Measurements from ENCODE around the gene METTL8.
"Not testable (repeated sequence)": the region's sequence is repeated elsewhere in the genome, so short reads cannot be mapped to it uniquely, and the experiment has no call there.

The METTL8 gene

DNA sequence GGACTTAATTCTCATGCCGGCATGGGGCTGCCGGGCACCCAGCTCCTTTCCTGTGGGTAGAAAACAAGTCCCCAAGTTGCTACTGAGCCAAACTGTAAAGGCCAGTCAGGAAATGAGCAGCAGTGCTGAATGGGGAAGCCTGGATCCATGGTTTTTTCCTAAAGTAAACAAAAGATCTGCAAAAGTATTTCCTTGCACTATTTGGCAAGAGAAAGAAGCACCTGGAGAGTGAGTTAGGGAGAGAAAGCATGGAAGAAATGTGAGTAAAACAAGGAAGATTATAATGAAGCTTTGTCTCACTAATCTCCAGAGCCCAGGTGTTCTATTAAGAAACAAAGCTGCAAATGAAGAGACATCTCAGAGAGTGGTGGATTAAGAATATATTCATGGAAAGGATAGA is 117.6 kb downstream of the METTL8 start:
- in situ Hi-C loops (cut with HindIII; ENCODE audit: low sequenced_read_pairs) = no loop called here

DNA sequence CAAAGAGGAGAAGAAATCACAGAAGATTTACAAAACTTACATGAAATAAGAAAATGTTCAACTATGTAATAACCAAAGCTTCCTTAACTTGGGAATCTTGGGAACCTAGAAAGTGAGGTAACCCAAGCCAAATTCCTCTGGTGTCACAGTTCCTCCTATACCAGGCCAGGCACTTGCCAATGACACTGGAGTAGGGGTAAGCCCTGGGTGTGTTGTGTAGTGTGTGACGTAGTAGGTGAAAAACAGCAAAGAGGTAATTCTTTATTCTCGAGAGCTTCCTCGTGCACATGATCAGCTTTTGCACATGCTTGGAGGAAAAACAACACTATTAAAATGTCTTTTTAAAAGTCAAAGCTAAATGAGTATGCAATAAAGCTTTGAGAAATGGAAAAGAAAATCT is 118.0 kb downstream of the METTL8 start:
- in situ Hi-C loops (cut with HindIII; ENCODE audit: low sequenced_read_pairs) = no loop called here

DNA sequence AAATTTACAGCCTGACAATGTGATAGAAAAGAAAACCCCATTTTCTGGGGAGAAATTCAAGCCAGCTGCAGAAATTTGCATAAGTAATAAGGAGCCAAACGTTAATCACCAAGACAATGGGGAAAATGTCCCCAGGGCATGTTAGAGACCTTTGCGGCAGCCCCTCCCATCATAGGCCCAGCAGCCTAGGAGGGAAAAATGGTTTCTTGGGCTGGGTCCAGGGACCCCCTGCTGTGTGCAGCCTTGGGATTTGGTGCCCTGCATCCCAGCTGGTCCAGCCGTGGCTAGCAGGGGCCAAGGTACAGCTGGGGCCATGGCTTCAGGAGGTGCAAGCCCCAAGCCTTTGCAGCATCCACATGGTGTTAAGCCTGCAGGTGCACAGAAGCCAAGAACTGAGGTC is 121.6 kb downstream of the METTL8 start:
- in situ Hi-C loops (cut with HindIII; ENCODE audit: low sequenced_read_pairs) = not testable (repeated sequence)

DNA sequence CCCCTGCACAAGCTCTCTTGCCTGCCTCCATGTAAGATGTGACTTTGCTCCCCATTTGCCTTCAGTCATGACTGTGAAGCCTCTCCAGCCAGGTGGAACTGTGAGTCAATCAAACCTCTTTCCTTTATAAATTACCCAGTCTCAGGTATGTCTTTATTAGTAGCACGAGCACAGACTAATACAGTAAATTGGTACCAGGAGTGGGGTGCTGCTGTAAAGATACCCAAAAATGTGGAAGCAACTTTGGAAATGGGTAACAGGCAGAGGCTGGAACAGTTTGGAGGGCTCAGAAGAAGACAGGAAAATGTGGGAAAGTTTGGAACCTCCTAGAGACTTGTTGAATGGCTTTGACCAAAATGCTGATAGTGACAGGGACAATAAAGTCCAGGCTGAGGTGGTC is 122.2 kb downstream of the METTL8 start:
- in situ Hi-C loops (cut with HindIII; ENCODE audit: low sequenced_read_pairs) = not testable (repeated sequence)

DNA sequence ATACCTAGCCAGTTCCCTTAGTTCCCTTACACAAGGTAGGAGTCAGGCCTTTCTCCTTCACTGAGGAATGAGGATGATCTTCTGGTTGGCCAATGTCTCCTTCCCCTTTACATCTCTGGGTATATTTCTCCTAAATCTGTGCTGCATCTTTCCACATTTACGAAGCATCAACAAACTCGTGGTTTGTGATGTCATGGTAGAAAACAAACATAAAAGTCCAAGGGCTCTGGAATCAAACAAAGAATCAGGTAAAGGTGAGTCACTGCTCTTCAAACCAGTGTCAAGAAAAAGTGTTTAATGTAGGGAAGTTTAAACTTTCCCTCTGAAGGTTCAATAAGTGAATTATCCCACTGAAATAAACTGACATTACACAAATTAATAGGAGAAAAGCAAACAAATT is 122.9 kb downstream of the METTL8 start:
- in situ Hi-C loops (cut with HindIII; ENCODE audit: low sequenced_read_pairs) = no loop called here

DNA sequence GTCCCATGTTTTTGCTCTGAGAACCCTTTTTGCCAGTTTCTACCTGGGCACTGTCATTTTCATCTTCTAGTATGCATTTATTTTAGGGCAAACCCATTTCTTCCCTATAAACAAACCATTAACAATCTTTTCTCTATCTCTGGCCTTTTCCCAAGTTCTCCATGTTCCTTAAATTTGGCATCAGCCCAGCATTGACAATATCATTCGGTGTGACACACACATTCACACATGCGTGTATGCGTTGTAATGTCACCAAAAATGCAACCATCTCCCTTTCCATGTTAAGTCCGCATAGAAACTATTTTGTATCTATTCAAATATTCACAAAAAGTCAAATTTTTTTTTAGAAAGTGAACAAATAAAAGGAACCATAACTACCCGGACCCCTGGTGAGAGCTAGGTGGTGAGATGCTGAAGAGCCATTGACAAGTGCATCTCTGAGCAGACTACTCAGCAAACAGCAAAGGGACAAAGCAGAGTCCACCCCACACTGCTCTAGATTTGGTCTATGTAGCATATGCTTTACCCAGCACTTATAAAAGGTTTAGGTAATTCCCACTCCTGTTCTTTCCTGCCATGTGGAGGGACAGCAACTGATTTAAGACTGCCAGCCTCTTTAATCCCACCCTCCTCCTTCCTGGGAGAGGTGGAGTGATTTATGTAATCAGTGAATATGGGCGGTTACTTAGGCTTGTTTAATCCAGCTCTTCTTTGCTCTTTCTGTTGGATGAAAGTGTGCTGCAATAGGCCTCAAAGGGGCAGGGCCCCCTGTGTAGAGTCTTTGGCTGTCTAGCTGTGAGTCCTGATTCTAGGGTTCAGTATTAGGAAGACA is 124.1 kb downstream of the METTL8 start:
- in situ Hi-C loops (cut with HindIII; ENCODE audit: low sequenced_read_pairs) = no loop called here

DNA sequence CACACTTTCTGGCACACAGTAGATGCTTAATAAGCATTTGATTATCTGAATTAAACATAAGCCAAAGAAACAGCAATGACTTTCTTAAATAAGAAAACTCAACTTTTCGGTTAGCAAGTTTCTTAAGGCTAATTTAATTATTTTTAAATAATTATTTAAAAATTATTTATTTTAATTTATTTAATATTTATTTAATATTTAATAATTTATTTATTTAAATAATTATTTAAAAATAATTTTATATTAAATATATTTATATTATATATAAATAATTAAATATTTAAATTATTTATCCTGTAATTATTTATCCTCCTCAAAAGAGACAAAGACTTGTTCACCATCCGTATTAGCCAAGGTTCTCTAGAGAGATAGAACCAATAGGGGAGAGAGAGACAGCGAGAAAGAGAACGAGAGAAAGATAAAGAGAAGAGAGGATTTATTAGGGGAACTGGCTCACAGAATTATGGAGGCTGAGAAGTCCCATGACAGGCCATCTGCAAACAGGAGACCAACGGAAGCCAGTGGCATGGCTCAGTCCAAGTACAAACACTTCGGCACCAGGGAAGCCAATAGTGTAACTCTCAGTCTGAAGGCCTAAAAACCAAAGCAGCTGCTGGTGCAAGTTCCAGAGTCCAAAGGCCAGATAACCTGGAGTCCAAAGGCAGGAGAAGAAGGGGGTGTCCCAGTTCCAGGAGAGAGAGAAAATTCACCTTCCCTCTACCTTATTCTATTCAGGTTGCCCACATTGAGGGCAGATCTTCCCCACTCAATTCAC is 125.3 kb downstream of the METTL8 start:
- in situ Hi-C loops (cut with HindIII; ENCODE audit: low sequenced_read_pairs) = no loop called here

DNA sequence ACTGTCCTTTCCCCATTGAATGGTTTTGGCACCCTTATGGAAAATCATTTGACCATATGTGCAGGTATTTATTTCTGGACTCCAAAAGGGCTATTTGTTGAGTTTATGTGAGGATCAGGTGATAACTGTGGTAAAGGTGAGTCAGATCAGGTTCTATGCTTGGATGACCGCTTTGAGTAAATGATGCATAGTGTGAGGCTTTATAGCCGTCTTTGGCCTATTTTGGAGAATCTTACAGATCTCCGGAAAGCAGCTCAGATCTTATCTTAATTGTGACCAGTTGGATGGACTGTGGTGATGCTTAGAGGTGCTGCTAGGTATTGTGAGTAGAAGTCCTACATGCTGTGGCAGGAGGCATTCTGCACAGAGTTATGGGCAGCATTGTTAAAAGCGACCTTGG is 126.2 kb downstream of the METTL8 start:
- in situ Hi-C loops (cut with HindIII; ENCODE audit: low sequenced_read_pairs) = no loop called here

DNA sequence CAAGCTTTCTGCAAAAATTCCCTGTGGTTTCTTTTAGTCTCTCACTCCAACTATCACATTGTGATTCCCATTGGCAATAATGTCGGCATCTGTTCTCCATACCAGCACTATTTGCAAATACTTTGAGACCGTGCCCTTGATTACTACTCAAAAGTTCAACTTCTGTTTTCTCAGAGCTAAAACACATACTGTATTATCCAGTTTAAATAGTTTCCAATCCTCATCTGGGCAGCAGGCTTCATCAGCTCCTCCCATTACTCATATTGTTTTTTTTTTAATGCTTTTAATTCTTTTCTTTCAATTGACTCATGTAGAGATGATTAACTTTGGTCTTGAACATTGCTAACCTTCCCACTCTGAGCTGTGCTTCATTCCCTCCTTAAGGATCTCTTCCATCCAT is 135.8 kb downstream of the METTL8 start:
- in situ Hi-C loops (cut with HindIII; ENCODE audit: low sequenced_read_pairs) = no loop called here

DNA sequence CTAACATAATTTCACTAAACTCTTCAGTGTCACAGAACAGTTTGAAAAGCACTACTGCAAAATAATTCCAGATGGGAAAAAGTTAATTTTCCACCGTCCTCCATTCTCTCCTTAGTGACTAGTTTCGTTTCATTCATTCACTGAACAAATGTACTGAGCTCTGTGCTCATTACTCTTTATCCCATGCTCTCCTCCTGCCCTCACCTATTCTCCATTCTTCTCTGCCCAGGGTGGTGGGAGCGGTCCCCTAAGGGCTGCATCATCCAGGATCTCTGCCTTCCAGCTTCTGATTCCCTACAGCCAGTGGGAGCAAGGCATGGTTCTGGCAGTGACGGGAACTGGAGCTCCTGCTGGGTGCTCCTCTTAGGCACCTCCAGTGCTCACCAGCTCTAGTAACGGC is 139.2 kb downstream of the METTL8 start:
- in situ Hi-C loops (cut with HindIII; ENCODE audit: low sequenced_read_pairs) = no loop called here

DNA sequence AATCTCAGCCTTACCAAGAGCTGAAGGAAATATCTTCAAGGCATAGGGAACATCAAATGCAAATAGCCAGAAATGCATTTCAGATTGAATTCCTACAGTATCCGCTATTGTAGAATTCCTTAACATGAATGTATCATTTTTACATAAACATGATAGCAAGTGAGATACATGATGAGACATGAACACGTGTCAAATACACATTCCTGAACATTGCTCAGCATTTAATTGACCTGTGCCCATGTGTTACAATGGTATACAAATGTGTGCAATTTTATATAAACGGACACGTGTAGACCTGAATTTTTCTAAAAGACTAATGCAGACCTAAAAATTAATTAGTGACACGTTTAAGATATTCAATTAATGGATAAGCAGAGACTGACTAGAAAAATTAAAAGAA is 140.1 kb downstream of the METTL8 start:
- in situ Hi-C loops (cut with HindIII; ENCODE audit: low sequenced_read_pairs) = no loop called here

DNA sequence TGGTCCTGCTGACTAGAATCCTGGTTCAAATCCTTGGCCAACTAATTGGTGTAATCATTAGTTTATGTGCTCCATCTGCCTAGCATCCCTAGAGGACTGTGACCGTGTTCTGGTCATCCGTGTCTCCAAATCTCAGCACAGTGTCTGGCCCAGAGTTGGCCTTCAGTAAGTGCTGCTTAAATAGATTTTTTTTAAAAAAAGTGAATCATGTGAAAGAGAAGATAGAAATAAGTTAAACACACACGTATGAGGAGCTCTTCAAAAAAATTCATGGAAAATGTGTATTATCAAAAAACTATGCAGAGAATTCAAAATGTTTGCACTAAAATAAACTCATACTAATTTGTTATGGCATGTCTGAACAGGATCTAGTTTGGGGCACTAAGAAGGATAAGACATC is 143.8 kb downstream of the METTL8 start:
- in situ Hi-C loops (cut with HindIII; ENCODE audit: low sequenced_read_pairs) = no loop called here

DNA sequence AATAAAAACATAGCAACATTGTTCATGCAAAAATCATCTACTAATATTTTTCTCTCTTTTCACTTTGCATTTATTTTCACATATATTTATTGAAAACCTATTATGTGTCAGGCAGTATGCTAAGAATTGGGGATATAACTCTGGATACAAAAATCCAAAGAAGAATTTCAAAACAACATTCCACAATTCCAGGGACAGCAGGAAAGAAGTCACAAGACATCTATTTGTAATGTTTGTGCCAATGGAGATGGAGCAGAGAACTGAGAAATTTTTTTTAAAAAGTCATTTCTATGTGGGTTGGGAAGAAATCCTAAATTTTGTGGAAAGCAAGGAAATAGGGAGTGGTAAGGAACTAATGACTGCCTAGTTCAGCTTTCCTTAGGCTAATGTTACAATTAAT is 144.5 kb downstream of the METTL8 start:
- in situ Hi-C loops (cut with HindIII; ENCODE audit: low sequenced_read_pairs) = no loop called here

DNA sequence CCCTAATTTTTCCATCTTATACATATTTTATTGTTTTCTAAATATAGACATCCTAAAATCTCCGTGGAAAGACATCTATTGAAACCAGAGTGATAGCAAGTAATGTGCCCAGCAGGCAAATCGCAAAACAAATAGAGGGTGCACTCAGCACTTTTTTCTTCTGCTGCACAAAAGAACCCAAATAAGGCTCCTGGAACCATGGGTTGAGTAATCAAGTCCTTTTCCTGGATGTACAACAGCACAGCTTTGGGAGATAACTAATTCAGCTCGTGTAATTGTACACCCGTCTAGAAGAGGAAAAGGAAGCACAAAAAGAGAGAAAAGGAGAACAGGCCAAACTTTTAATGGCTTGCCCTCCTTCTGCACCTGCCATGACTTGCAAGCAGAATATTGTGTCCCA is 146.2 kb downstream of the METTL8 start:
- in situ Hi-C loops (cut with HindIII; ENCODE audit: low sequenced_read_pairs) = no loop called here

DNA sequence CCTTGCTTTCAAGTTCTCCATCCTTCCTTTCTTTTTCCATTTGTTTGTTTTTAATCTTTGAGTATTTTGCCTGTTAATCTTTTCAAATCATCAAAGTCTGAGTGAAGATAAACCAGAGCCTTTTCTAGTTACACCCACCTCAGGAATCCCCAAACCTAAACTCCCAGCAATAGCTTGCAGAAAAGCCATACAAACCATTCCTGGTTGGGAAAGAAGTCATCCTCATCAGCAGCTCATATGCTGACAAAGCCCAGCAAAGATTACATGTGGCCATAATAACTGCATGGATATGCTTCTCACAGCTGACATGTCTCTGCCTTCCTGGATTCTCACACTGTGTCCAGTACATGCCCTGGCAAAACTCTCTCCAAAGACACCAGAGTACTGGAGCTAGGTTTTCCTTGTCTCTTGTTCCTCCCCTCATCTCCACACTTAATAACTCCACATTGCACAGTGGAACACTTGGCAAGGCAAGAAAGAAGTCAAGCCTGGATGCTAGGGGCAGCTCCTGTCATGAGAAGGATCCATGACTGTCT is 146.7 kb downstream of the METTL8 start:
- in situ Hi-C loops (cut with HindIII; ENCODE audit: low sequenced_read_pairs) = no loop called here

DNA sequence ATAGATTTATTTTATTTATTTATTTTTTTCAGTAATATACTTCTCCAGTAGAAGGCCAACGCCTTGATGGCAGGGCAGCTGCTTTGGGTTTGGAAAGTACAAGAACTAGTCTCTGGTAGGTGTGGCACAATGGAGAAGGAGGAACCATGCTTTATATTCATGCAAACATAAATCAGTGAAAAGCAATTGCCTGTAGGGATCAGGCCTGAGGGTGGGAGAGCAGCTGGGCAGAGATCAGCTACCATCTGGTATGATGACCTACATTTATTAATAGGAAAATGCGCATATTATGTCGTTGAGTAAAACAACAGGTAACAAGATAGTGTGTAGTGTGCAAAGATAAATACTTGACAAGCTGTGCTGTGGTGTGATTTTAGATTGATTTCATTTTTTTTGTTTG is 152.7 kb downstream of the METTL8 start:
- in situ Hi-C loops (cut with HindIII; ENCODE audit: low sequenced_read_pairs) = no loop called here

DNA sequence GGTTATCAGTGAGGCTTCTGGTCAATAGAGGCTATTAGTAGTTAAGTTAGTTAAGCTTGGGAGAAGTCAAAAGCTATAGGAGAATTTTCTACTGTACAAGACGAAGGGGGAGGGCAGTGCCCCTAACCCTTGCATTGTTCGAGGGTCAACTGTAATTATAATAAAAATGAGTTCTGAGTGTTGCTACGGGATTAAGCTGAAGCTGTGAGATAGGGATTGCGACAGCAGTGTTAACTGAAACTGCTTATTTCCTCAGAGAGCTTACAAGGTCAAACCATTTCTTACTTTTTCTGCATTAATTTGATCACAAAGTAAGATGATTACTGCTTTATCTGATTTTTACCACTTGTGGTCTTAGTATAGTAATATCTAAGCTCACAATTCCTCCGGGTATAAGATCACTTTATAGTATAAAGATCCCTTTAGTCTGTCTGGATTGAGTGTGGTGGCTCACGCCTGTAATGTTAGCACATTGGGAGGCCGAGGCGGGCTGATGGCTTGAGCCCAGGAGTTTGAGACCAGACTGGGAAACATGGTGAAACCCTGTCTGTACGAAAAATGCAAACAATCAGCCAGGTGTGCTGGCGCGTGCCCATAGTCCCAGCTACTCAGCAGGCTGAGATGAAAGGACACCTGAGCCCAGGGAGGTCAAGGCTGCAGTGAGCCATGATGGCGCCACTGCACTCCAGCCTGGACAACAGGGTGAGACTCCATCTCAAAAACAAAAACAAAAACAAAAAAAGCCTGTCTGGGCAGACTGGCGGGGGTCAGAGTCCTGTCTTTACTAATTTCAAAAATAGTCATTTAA is 153.6 kb downstream of the METTL8 start:
- in situ Hi-C loops (cut with HindIII; ENCODE audit: low sequenced_read_pairs) = no loop called here

DNA sequence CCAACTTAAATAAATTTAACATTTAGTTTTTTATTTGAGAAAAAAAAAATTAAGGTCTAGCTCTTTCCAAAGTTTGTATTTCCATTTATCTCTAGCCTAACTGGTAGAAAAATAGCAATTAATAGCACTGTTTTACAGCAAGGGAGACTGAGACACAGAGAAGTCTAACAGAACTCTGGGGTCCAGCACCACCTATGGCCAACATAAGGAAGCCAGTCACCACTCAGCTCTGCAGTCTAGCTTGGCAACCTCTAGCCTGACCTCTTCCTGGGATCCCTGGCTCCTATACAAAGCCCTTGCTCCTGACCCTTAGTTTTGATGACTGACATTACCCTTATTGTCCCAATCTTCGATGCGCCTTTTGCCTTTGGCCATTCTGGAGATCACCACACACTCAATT is 159.0 kb downstream of the METTL8 start:
- in situ Hi-C loops (cut with HindIII; ENCODE audit: low sequenced_read_pairs) = no loop called here

DNA sequence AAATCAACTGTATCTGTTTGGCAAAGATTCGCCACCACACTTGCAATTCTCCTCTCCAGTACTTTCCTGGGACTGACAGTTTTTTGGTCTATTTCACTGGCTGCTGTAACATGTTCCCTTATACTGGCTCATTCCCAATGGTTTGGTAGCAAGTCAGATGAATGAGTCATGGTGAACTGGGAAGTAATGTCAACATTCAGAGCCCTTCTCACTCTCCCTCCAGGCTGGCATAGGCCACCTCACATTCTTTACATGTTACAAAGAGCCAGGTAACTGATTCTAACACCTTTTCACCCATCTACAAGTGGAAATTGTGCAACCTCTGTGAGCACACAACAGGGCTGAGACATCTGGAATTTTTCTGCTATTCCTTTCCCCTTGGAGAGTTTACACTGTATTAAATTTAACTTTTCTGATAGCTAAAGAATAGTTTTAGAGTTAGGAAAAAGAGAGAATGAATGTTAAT is 161.8 kb downstream of the METTL8 start:
- in situ Hi-C loops (cut with HindIII; ENCODE audit: low sequenced_read_pairs) = no loop called here

DNA sequence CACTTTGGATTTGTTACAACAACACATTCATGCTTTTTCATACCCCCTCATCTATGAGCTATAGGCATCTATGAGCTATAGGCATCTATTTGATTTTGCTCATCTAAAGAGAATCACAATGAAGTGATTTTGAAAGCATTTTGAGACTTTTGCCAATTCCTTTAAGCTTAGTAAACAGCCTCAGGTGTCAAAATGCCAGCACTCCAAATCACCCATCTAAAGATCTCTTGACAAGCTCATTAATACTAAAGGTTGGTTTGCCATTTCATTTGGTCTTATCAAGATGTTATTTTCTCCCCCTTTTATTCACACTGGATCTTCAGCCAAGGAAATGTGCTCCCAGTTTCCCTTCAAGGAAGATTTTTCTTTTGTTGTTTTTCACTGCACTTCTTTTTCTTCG is 162.4 kb downstream of the METTL8 start:
- in situ Hi-C loops (cut with HindIII; ENCODE audit: low sequenced_read_pairs) = no loop called here

Data from endothelial cell of hepatic sinusoid (primary cell).